ENCODE data around the gene EMSY. TPM values are rescaled to one million over a fixed set of nuclear protein-coding genes. Genes with fewer than 3 reads are reported as not detected.
A peak's percentile ranks its signal among the peaks of the same experiment; 100 is the strongest.

The EMSY gene
- total and polyA plus RNA-seq, 2 of the 13 experiments (the other 11 are each of a cell fraction or from before 2014, with no cell fraction given) = 11.6 to 18.5 TPM

DNA sequence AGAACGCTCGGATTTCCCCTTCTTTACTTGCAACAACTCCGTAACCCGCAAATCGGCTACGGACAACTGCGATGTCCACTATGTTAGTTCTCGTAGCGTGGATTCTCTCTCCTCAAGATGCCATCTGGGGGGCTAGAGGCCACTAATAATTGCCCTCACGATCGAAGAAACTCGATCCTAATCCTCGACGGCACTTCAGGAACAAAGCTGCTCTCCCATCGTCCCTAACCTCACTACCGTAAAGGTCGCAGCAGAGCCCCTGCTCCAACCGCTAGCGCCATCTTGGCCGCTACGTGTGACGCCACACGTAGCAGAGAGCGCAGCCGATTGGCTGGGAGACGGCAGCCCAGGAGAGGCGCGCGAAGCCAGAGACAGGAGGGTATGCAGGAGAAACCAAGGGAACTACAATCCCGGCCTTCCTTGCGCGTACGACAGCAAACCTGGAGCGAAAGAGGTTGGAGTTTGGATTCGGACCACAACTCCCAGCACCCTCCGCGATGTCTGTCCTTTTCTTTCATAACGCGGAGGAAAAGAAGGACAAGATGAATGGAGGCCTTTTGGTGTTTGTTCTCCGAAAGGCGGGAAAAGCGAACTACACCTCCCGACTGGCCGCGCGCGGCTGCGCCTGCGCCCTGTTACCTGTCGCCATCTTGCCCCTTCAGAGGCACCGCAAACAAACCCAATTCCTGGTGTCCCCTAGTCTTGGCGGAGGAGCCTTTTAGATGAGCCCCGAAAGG is at the start of gene EMSY (continued):
- TF ChIP-seq, protein P1, sequence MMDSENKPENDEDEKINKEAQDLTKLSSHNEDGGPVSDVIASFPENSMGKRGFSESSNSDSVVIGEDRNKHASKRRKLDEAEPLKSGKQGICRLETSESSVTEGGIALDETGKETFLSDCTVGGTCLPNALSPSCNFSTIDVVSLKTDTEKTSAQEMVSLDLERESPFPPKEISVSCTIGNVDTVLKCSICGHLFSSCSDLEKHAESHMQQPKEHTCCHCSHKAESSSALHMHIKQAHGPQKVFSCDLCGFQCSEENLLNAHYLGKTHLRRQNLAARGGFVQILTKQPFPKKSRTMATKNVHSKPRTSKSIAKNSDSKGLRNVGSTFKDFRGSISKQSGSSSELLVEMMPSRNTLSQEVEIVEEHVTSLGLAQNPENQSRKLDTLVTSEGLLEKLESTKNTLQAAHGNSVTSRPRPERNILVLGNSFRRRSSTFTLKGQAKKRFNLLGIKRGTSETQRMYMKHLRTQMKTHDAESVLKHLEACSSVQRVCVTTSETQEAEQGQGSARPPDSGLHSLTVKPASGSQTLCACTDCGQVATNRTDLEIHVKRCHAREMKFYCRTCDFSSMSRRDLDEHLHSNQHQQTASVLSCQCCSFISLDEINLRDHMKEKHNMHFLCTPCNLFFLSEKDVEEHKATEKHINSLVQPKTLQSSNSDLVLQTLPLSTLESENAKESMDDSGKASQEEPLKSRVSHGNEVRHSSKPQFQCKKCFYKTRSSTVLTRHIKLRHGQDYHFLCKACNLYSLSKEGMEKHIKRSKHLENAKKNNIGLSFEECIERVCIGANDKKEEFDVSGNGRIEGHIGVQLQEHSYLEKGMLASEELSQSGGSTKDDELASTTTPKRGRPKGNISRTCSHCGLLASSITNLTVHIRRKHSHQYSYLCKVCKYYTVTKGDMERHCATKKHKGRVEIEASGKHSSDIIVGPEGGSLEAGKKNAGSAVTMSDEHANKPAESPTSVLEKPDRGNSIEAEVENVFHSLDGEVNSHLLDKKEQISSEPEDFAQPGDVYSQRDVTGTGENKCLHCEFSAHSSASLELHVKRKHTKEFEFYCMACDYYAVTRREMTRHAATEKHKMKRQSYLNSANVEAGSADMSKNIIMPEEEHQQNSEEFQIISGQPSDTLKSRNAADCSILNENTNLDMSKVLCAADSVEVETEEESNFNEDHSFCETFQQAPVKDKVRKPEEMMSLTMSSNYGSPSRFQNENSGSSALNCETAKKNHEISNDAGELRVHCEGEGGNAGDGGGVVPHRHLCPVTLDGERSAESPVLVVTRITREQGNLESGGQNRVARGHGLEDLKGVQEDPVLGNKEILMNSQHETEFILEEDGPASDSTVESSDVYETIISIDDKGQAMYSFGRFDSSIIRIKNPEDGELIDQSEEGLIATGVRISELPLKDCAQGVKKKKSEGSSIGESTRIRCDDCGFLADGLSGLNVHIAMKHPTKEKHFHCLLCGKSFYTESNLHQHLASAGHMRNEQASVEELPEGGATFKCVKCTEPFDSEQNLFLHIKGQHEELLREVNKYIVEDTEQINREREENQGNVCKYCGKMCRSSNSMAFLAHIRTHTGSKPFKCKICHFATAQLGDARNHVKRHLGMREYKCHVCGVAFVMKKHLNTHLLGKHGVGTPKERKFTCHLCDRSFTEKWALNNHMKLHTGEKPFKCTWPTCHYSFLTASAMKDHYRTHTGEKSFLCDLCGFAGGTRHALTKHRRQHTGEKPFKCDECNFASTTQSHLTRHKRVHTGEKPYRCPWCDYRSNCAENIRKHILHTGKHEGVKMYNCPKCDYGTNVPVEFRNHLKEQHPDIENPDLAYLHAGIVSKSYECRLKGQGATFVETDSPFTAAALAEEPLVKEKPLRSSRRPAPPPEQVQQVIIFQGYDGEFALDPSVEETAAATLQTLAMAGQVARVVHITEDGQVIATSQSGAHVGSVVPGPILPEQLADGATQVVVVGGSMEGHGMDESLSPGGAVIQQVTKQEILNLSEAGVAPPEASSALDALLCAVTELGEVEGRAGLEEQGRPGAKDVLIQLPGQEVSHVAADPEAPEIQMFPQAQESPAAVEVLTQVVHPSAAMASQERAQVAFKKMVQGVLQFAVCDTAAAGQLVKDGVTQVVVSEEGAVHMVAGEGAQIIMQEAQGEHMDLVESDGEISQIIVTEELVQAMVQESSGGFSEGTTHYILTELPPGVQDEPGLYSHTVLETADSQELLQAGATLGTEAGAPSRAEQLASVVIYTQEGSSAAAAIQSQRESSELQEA (CRISPR knock-in tag; IDR thresholded peaks at IDR 0.05; ENCODE audit: not compliant biosample characterization) = no peak
- TF ChIP-seq, protein P2, sequence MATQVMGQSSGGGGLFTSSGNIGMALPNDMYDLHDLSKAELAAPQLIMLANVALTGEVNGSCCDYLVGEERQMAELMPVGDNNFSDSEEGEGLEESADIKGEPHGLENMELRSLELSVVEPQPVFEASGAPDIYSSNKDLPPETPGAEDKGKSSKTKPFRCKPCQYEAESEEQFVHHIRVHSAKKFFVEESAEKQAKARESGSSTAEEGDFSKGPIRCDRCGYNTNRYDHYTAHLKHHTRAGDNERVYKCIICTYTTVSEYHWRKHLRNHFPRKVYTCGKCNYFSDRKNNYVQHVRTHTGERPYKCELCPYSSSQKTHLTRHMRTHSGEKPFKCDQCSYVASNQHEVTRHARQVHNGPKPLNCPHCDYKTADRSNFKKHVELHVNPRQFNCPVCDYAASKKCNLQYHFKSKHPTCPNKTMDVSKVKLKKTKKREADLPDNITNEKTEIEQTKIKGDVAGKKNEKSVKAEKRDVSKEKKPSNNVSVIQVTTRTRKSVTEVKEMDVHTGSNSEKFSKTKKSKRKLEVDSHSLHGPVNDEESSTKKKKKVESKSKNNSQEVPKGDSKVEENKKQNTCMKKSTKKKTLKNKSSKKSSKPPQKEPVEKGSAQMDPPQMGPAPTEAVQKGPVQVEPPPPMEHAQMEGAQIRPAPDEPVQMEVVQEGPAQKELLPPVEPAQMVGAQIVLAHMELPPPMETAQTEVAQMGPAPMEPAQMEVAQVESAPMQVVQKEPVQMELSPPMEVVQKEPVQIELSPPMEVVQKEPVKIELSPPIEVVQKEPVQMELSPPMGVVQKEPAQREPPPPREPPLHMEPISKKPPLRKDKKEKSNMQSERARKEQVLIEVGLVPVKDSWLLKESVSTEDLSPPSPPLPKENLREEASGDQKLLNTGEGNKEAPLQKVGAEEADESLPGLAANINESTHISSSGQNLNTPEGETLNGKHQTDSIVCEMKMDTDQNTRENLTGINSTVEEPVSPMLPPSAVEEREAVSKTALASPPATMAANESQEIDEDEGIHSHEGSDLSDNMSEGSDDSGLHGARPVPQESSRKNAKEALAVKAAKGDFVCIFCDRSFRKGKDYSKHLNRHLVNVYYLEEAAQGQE (IDR thresholded peaks at IDR 0.05; ENCODE audit: borderline replicate concordance in 1 of 2, low read depth in 1 of 2, low read length in 2 of 2) = peak in 1 of 2 experiments; percentile 65; a peak in 1 of 4 replicates
- no peak for TF ChIP-seq AHDC1 (CRISPR knock-in tag; IDR thresholded peaks at IDR 0.05; ENCODE audit: borderline replicate concordance)
